ENCODE results near the gene B3GNT3.
"Not testable (repeated sequence)": the region's sequence is repeated elsewhere in the genome, so short reads cannot be mapped to it uniquely, and the experiment has no call there.

B3GNT3 gene

DNA sequence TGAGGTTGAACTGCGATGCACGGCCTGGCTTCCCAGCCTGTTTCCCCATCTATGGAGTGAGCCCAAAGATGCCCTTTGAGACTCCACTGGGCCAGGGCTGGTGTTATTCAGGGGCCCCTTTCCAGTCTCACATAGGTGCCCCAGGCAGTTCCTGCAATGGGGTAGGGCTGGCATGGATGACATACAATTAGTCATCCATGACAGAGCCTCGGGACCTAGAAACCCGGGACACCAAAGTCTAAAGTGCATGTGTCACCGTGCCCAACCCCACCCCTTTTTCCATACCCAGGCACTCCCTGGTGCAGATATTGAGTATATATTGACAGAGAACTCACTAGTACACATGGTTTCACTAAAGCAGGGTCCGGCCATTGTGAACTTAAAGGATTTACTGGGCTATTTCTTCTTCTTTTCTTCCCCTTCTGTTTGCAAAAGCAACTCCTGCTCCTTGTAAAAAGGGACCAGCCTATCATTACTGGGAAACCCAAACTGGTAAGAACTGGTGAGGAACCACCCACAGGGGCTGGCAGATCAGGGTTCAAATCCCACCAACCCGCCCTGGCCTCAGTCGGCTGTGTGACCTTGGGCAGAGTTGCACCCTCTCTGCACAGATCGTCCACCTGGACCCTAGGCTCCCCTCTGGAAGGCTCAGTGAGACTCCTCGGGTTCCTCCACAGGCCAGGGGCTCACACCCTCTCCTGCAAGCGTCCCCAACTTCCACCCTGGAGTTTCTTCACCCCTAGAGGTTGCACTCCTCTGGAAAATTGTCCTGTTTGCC lies 2.7 kb downstream of the B3GNT3 start:
- DNase-seq (ENCODE audit: low spot score): no peak

DNA sequence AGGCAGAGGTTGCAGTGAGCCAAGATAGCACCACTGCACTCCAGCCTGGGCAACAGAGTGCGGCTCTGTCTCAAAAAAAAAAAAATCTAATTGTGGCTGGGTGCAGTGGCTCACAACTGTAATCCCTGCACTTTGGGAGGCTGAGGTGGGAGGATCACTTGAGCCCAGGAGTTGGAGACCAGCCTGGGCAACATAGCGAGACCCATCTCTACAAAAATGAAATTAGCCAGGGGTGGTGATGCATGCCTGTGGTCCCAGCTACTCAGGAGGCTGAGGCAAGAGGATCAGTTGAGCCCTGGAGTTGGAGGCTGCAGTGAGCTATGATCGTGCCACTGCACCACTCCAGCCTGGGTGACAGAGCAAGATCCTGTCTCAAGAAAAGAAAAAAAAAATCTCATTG lies 3.7 kb downstream of the B3GNT3 start:
- not testable (repeated sequence) for DNase-seq (ENCODE audit: low spot score)

DNA sequence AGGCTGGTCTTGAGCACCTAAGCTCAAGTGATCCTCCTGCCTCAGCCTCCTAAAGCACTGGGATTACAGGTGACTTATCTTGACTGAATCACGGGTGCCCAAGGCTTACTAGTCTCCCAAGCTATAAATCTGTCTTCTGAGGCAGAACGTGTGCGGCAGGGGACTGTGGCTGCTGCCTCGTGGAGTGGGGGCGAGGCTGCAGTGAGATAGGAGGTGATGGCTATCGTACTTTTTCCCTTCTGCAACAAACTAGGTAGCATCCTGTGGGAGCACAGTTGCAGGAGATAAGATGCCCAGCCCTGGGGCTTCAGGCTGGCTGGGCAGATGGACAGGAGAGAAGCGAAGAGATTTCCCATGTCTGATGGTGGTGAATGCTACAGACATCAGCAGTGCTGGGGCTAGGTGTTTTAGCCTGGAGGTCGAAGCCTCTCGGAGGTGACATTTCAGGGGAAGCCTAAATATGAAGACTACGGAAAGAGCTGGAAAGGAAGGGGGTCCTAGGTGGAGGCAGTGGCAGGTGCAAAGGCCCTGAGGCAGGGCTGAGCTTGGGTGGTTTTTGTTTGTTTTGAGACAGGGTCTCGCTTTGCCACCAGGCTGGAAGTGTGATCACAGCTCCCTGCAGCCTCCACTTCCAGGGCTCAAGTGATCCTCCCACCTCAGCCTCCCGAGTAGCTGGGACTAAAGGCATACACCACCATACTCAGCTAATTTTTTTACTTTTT lies 7.4 kb downstream of the B3GNT3 start:
- no peak for DNase-seq (ENCODE audit: low spot score)

DNA sequence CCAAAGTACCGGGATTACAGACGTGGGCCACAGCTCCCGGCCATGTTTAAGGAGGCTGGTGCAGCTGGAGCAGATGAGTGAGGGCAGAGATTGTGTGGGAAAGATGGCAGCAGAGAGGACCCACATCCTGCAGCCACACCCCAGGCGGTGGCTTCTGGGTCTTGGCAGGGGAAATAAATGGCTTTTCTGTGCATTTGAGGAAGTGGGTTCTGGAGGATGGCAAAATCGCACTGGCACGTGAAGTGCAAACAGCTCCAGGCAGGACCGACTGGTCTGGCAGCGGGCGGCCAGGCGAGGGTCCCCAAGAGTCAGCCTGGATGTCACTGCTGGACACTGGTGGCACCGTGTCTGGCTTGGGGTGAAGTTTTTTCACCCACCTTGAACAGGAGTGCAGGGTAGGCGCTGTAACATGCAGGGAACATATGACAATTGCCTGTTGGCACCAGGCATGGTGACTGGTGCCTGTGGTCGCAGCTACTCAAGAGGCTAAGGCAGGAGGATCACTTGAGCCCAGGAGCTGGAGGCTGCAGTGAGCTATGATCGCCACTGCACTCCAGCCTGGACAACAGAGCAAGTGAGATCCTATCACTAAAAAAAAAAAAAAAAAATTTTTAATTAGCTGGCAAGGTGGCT lies 8.4 kb downstream of the B3GNT3 start:
- no peak for DNase-seq (ENCODE audit: low spot score)

DNA sequence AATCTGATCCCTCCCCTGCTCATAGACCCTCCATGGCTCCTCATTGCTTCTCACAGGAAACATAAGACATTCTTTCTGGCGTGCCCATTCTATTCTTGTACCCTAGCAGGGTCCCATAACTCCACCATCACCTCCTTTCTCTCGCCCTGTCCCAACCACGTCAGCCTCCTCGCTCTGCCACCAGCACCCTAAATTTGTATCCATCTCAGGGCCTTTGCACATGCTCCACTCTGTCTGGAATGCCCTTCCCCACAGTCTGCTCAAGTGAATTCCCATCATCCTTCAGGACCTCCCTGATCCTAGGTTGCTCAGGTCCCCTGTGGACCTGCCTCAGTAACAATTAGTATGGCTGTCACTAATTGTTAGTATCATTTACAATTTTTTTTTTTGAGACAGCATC lies 10.5 kb downstream of the B3GNT3 start:
- DNase-seq (ENCODE audit: low spot score): no peak

DNA sequence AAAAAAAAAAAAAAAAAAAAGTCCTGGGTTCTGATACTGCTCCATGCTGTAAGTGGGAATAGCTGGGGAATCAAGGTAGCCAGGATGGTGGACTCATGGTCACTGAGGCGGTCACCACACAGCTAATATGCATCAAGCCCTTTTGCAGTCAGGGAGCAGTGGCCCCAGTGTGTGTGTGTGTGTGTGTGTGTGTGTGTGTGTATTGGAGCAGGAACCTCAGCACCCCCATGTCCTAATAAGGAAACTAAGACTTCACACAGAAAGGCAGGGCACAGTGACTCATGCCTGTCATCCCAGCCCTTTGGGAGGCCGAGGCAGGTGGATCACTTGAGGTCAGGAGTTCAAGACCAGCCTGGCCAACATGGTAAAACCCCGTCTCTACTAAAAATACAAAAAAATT lies 12.0 kb downstream of the B3GNT3 start:
- no peak for DNase-seq (ENCODE audit: low spot score)

DNA sequence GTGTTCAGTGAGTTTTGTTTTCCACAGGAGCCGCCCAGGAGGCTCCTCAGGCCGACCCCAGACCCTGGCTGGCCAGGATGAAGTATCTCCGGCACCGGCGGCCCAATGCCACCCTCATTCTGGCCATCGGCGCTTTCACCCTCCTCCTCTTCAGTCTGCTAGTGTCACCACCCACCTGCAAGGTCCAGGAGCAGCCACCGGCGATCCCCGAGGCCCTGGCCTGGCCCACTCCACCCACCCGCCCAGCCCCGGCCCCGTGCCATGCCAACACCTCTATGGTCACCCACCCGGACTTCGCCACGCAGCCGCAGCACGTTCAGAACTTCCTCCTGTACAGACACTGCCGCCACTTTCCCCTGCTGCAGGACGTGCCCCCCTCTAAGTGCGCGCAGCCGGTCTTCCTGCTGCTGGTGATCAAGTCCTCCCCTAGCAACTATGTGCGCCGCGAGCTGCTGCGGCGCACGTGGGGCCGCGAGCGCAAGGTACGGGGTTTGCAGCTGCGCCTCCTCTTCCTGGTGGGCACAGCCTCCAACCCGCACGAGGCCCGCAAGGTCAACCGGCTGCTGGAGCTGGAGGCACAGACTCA lies 12.9 kb downstream of the B3GNT3 start:
- DNase-seq (ENCODE audit: low spot score): no peak

DNA sequence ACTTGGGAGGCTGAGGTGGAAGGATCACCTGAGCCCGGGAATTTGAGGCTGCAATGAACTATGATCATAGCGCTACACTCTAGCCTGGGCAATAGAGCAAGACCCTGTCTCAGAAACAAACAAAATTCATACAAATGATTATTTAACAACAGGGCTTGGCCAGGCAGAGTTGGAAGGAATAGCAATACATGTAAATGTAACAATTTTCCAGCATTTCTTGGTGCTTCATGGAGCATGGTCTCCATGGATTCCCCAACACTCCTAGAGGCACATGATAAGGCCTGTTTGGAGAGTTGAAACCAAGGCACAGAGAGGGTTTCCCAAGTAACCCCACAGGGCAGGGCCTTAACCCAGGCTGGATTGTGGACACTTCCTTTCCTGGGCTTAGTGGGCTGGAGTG lies 16.2 kb downstream of the B3GNT3 start:
- no peak for DNase-seq (ENCODE audit: low spot score)

DNA sequence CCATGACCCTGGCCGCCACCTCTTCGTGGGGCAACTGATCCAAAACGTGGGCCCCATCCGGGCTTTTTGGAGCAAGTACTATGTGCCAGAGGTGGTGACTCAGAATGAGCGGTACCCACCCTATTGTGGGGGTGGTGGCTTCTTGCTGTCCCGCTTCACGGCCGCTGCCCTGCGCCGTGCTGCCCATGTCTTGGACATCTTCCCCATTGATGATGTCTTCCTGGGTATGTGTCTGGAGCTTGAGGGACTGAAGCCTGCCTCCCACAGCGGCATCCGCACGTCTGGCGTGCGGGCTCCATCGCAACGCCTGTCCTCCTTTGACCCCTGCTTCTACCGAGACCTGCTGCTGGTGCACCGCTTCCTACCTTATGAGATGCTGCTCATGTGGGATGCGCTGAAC lies 16.7 kb downstream of the B3GNT3 start:
- no peak for DNase-seq (ENCODE audit: low spot score)

DNA sequence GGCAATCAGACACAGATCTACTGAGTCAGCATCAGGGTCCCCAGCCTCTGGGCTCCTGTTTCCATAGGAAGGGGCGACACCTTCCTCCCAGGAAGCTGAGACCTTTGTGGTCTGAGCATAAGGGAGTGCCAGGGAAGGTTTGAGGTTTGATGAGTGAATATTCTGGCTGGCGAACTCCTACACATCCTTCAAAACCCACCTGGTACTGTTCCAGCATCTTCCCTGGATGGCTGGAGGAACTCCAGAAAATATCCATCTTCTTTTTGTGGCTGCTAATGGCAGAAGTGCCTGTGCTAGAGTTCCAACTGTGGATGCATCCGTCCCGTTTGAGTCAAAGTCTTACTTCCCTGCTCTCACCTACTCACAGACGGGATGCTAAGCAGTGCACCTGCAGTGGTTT lies 17.2 kb downstream of the B3GNT3 start:
- no peak for DNase-seq (ENCODE audit: low spot score)

DNA sequence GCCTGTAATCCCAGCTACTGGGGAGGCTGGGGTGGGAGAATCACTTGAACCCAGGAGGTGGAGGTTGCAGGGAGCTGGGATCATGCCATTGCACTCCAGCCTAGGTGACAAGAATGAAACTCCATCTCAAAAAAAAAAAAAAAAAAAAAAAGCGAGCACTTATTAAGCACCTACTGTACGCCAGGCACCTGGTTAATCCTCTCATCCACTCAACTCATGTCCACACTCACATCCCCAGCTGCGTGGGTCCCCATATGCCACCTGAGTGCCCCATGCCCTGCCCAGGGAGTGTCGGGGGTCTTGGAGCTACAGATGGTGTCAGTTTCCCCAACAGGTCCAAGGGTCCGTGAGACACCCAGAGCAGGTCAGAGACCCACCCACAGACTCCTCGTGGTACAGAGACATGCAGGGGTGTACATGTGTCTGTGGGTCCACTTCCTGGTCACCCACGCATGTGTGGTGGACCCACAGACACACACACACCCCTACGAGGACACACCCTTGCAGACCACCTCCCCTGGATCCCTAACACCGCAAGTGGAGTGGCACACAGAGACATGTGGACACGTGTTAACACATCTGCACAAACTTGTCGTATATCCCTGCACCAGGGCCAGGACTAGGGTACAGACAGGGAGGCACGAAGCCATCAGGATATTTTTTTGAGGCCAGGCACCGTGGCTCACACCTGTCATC lies 22.9 kb downstream of the B3GNT3 start:
- DNase-seq (ENCODE audit: low spot score): no peak

DNA sequence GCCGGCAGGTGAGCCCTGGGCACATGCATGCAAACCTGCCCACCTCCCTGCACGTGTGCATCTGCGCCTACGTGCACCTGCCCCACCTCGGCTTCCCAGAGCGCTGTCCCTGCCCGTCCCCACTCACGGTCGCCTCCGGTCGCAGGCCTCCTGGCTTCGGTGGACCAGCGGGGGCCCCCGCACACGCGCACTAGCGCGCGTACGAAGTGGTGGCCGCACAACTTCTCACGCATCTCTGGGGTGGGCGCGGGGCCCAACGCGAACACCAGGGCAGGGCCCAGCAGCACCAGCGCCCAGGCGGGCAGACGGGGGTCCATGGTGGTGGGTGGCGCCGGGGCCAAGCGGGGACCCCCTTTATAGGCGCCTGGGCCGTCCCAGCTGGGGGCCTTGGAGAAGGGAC lies 26.3 kb downstream of the B3GNT3 start, which contains the start of gene INSL3:
TSS of gene INSL3 (minus strand) at position 330 of the 400 bp plus-strand sequence. CDS start at position 317, 13 bp downstream.
- DNase-seq (ENCODE audit: low spot score): no peak

DNA sequence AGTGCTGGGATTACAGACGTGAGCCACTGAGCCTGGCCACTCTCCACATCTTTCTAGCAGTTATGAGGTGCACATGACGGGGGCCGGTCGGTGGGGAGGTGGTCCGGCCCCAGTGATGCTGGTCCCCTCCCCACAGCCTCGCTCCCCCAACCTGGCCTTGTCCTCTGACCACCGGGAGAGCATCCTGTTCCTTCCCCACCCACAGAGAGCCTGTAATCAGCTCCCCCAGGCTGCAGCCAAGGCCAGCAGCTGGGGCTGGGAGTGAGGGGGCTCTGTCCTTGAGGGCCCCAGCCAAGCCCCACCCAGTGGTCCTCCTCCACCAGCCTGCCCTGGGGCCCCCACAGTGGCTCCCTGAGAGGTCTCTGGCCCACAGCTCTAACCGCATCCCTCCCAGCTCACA lies 29.4 kb downstream of the B3GNT3 start:
- DNase-seq (ENCODE audit: low spot score): no peak

DNA sequence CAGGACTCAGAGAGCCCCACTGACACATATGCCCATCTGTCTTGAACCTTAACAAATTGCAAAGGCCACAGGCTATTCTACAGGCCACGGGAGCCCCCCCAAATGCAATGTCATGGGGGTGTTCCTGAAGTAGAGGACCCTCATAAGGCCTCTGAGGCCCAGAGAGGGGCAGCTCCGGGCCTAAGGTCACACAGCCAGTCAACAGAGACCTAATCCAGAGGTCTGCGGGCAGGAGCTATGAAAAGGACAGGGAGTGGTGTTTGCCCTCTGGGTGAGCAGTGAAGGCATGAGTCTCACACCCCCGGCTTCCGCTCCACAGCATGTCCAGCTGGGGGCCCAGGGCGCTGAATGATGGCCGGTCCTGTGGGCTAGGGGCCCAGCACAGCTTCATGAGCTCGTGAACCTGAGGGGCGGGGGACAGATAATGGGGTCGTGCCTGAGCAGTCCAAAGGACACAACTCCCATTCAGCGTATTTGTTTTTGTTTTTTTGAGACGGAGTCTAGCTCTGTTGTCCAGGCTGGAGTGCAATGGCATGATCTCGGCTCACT lies 31.6 kb downstream of the B3GNT3 start:
- no peak for DNase-seq (ENCODE audit: low spot score)

DNA sequence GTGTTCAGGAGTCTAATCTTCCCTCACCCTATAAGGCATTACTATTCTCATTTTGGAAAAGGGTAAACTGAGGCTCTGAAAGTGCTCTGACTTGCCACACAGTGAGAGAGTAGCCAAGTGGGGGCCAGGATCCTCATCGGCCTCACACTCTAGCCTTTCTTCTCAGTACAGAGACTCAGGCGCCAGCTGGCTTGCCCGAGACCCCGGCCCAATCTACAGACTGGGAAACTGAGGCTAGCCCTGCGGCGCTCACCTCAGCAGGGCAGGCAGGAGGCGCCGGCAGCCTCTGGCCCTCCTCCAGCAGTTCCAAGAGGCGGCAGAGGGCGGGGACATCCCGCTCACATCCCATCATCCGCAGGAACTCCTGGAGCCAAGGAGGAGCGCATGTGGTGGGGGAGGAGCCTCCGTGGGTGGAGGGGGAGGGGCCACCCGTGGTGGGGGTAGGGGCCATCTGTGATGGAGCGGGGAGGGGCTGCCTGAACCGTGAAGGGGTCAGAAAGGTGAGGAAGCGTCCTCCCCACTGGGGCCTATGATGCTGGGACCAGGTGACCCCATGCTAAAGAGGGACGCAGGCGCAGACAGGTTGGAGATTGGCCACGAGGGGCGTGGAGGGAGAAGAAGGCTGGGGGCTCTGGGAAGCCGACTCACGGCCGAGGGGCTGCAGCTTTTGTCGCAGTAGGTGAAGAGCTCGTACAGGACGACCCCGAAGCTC lies 35.1 kb downstream of the B3GNT3 start:
- peak; percentile 87 for DNase-seq (ENCODE audit: low spot score)

DNA sequence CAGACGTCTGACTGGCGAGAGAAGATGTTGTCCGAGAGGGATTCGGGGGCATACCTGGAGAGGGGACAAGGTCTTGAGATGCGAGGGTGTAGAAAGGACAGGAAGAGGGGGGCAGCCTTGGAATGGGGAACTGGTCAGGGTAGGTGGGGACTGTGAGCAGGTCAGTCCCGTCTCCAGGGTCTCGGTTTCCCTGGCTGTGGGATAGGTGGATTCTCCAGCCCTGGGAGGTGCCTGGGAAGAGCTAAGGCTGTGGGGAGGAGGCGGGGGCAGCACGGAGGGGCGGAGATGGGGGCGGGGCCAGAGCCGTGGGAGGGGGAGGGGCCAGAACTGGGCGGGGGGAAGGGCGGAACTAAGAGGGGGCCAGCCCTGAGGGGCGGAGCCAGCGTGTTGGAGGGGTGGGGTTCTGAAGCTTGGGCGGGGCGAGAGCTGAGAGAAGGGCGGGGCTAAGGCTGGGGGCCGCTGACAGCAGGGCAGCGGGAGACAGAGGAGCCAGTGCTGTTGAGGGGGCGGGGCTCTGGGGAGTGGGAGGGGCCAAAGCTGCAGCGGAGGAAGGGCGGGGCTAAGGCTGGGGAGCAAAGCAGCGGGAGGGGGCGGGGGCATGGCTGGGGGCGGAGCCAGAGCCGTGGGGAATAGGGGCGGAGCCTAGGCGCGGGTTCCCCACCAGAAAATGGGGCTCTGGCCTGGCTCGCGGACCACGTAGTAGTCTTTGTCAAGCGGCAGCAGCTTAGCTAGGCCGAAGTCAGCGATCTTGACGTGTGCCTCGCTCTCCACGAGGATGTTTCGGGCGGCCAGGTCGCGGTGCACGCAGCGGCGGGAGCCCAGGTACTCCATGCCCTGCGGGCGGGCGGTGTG lies 35.9 kb downstream of the B3GNT3 start:
- peak; percentile 99 for DNase-seq (ENCODE audit: low spot score)

DNA sequence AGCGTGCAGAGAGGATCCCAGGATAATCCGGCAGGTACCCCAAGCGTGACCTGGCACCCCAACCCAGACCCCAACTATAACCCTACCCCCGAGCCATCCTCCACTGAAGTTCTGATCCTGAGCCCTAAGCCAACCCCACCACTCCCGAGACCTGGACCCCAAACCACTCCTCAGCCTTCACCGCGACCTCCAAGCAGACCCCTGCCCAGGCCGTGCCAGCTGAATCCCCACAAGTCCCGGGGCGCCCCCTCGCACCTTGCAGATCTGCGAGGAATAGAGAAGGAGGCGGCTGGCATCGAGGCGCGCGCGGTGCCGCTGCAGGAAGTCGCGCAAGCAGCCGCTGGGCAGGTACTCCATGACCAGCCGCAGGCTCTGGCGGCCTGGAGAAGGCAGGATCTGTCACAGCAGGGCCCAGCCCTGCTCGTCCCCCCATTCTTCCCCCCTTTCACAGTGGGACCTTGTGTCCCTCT lies 36.5 kb downstream of the B3GNT3 start:
- DNase-seq (ENCODE audit: low spot score): no peak

DNA sequence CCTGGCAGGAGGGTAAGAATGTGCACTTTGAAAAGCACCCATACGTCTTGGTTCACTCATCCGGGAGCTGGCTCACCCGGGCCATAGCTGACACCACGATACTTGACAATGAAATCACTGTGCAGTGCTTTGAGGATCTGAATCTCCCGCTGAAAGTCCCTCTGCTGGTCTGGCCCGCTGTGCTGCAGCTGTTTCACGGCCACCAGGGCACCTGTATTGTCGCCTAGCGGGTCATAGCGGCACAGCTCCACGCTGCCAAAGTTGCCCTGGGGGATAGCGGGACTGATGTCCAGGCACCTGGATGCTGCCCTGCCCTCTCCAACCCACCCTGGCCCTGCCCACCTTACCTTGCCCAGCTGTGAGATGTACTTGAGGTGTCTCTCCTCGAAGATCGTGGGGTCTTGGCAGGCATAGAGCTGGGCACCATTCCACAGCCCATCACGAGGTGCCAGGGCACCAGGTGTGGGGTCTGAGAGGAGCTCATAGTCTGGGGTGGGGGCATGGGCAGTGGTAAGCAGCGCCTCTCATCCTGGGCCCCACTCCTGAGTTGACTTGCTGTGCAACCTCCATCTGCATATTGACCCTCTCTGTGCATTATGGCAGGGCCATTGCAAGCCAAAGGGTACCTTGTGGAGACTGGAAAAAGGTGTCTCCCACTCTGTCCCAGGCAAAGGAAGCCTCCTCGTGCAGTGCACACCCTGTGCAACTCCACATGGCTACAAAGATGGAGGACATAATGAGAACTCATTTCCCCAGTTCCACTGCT lies 37.7 kb downstream of the B3GNT3 start:
- DNase-seq (ENCODE audit: low spot score): no peak
